HG03432 (cell line): ENCODE measurements around the gene RNF152.

Experiments
- ATAC-seq: cut with Tn5 transposase; IDR thresholded peaks from one replicate; pipeline ENCODE4 v1.9.1; 2021; ENCODE audit warnings: mild to moderate bottlenecking, moderate library complexity; ENCODE audit not compliant: unreplicated experiment

The RNF152 gene

GRCh38 chr18:61761875-61762274 is 130.9 kb downstream of the RNF152 start:
- ATAC-seq: no peak
